KOPT-K1 (cell line): ENCODE data around the gene SURF2.

ENCODE experiments used
- H3K27ac ChIP-seq: fragments of 200-600 bp; sonication (generic); 2 replicates; pipeline ENCODE4 v1.5.1; 2016; ENCODE audit warnings: antibody characterized with exemption, mild to moderate bottlenecking, low read depth, low read length; ENCODE audit not compliant: poor library complexity, severe bottlenecking
- H3K36me3 ChIP-seq: fragments of 200-600 bp; sonication (generic); 2 replicates; pipeline ENCODE4 v1.5.1; 2017; ENCODE audit warnings: antibody characterized with exemption, mild to moderate bottlenecking, low read length, moderate library complexity; ENCODE audit not compliant: insufficient read depth
- H3K9me3 ChIP-seq: fragments of 200-600 bp; sonication (generic); 2 replicates; pipeline ENCODE4 v1.5.1; 2017; ENCODE audit warnings: antibody characterized with exemption, low read length, mild to moderate bottlenecking; ENCODE audit not compliant: insufficient read depth, poor library complexity, severe bottlenecking

SURF2 gene

DNA sequence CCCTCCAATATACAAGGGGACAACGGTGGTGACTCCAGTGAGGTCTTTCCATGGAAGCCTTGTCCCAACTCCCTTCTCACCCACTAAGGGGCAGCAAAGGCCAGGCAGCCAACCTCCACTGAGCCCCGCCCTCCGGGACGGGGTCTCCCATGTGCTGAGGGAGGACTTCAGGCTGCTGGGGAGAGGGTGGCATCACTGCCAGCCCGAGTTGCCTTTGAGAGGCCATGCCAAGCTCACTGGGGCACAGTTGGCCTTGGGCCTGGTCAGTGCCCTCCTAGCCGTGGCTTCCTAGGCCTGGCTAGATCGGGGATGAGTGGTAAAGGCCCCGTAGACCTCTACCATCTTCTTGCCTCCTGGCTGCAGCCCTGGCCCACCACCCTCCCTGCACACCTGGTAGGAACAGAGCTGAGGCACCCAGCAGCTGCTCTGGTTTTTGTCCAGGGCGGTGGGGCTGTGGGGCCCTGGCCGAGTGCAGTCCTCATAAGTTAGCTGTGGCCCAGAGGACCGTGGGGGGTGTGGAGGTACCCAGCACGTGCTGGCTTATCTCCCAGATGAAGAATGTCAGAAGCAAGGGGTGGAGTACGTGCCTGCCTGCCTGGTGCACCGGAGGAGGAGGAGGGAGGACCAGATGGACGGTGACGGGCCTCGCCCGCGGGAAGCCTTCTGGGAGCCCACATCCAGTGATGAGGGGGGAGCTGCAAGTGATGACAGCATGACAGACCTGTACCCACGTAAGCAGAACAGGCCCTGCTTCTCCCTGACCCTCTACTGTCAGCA lies 3.2 kb downstream of the SURF2 start:
- no peak overlapping the region for H3K27ac ChIP-seq
- peaks cover 66% of the 10 kb centered on the region for H3K36me3 ChIP-seq
- no peaks in the 10 kb centered on the region for H3K9me3 ChIP-seq

GRCh38 chr9:133360400-133361393 lies 4.3 kb downstream of the SURF2 start:
- Histone ChIP-seq H3K27ac (no peak overlapping the region), H3K36me3 (peaks cover 77% of the 10 kb centered on the region), H3K9me3 (no peaks in the 10 kb centered on the region)

GRCh38 chr9:133361507-133362092 lies 5.2 kb downstream of the SURF2 start:
- H3K27ac ChIP-seq, result no peak overlapping the region
- H3K36me3 ChIP-seq, result peaks cover 86% of the 10 kb centered on the region
- H3K9me3 ChIP-seq, result no peaks in the 10 kb centered on the region

GRCh38 chr9:133362359-133363044 lies 6.2 kb downstream of the SURF2 start:
- Histone ChIP-seq H3K36me3 (peaks cover 95% of the 10 kb centered on the region), H3K9me3 (no peaks in the 10 kb centered on the region), H3K27ac (no peak overlapping the region)

- Histone ChIP-seq H3K9me3 (no peaks in the 10 kb centered on the region), H3K27ac (no peak overlapping the region), H3K36me3 (peaks cover 91% of the 10 kb centered on the region)
These were observed 10.1 kb downstream of the SURF2 start for GRCh38 chr9:133366435-133366834.

DNA sequence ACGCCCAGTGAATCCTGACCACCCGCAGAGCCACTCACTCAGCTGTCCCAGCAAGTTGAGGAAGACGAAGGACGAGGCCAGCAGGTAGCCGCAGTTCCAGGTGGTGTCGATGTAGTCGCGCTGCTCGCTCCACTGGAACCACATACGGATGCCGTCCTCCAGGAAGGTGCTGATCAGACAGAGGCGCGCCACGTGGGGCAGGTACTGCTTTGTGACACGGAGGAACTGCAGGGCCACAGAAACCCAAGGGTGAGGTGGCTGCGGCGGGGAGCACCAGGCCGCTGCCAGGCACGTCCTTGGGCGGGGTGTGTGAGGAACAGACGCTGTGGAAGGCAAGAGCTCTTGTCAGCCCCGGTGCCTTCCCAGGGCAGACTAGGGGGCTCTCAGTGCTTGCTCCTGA lies 10.9 kb downstream of the SURF2 start:
- peaks cover 86% of the 10 kb centered on the region for H3K36me3 ChIP-seq
- H3K9me3 ChIP-seq, result no peaks in the 10 kb centered on the region
- no peak overlapping the region for H3K27ac ChIP-seq

GRCh38 chr9:133367778-133368177 lies 11.4 kb downstream of the SURF2 start:
- H3K27ac ChIP-seq, result no peak overlapping the region
- peaks cover 86% of the 10 kb centered on the region for H3K36me3 ChIP-seq
- no peaks in the 10 kb centered on the region for H3K9me3 ChIP-seq

DNA sequence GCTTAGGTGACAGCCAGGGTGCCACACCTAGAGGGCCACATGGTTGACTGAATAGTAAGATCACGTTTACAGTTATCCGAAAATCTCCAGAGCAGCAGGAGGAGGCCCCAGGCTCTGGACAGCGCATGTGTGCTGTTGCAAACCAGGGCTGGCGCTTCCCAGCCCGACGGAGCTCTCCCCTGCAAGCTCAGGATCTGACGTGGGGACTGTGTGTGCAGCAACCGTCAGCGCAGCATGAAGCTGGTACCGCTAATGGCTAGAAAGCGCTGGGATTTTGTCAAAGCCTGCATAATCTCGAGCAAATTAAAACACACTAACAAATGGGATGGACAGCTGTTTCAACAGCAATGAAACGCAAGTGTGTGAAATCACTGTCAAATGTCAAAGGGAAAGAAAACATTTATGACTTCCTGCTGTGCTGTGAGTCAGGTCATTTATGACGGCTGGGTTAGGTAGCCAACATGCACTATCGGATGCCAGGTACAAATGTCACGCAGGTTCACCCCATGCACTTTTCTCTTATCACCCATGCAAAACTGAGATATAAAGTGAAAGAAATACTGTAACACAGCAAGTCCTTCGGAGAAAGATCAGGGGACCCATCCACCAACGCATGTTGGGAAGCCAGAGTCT lies 12.0 kb downstream of the SURF2 start:
- no peak overlapping the region for H3K27ac ChIP-seq
- peaks cover 86% of the 10 kb centered on the region for H3K36me3 ChIP-seq
- no peaks in the 10 kb centered on the region for H3K9me3 ChIP-seq

GRCh38 chr9:133369422-133369821 lies 13.1 kb downstream of the SURF2 start:
- peaks cover 78% of the 10 kb centered on the region for H3K36me3 ChIP-seq
- no peaks in the 10 kb centered on the region for H3K9me3 ChIP-seq
- peak overlapping the region; percentile 92 for H3K27ac ChIP-seq

DNA sequence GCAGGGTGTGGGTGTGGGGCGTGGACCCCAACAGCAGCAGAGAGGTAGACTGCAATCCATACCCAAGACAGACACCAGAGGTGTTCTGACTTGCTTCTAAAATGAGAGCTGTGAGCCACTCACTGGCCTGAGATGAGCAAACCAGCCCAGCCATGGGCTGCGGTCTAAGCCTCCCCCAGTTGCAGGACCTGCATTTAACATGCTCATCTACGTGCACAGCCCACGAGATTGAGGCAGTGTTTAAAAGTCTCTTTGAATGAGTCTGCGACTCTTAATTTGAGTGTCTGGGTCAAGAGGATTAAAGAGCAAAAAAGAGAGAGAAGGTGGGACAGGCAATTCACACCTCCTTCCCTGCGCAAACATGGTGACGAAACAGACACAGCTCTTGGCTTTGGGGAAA lies 13.6 kb downstream of the SURF2 start:
- Histone ChIP-seq H3K9me3 (no peaks in the 10 kb centered on the region), H3K27ac (peak overlapping the region; percentile 92), H3K36me3 (peaks cover 73% of the 10 kb centered on the region)

- no peaks in the 10 kb centered on the region for H3K9me3 ChIP-seq
- H3K36me3 ChIP-seq, result peaks cover 65% of the 10 kb centered on the region
- H3K27ac ChIP-seq, result peak overlapping the region; percentile 92
These were observed 14.3 kb downstream of the SURF2 start for GRCh38 chr9:133370685-133371084.

DNA sequence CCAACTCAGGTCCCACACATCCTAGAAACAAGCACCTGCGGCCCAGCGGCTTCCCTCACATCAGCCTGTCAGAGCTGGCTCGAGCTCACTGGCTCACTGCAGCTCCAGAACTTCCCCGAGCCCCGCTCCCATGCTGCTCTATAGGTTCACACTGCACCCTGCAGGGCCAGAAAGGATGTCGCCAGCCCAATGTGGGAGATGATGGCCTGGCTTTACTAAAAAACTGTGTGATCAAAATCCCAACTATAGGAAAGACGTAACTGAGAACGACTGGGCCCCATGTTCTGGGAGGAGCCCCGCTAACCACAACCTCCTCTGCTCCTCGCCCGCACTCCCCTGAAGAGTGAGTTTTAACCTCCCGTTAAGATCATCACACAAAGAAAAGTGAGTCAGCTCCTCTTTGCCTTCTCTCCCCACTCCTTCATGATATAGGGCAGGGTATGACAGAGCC lies 14.9 kb downstream of the SURF2 start:
- Histone ChIP-seq H3K36me3 (peaks cover 59% of the 10 kb centered on the region), H3K9me3 (no peaks in the 10 kb centered on the region), H3K27ac (peak overlapping the region; percentile 92)

DNA sequence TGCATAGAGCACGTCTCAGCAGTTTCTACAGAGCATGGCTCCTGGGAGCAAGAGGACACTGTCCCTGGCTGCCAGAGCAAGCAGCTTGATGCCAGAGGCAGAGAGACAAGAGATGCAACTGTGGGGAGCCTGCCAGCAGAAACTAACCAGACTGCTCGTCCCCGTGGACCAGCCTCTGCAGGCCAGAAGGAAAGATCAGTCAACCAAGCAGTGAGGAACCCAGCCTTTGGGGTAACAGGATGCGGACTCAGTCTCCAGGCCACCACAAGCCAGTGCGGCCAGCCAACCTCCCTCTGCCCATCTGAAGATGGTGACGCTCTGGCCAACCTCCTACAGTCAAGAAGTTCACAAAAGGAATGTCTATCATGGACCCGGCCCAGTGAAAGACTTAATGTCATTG lies 15.8 kb downstream of the SURF2 start:
- Histone ChIP-seq H3K27ac (peak overlapping the region; percentile 92), H3K36me3 (peaks cover 51% of the 10 kb centered on the region), H3K9me3 (no peaks in the 10 kb centered on the region)

DNA sequence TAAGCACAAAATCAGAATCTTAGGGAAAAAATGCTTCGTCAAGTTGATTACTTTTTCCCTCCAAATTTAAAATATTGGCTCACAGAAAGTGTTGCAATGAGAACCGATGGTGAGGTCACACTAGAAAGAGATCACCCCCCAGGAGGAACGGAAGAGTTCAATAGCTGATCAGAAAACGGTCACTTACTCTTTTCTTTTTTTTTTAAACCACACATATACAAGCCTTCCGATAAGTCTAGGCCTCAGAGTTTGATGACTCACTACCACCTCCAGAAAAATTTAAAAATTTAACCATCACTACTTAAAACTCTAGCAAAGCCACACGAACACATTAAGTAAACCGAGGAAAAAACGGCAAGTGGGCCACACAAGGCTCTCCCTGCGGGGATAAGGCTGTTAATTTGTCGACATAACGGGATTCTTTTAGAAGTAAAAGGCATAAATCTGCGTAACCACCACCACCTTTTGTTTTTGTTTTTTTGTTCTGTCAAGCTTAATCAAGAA lies 18.3 kb downstream of the SURF2 start:
- H3K9me3 ChIP-seq, result no peaks in the 10 kb centered on the region
- H3K36me3 ChIP-seq, result peaks cover 26% of the 10 kb centered on the region
- H3K27ac ChIP-seq, result peak overlapping the region; percentile 85
